Measurements from ENCODE around the gene NCAN.

GRCh38 chr19:19192910-19193423 is 18.8 kb upstream of the NCAN start:
- TF ChIP-seq, protein P1, sequence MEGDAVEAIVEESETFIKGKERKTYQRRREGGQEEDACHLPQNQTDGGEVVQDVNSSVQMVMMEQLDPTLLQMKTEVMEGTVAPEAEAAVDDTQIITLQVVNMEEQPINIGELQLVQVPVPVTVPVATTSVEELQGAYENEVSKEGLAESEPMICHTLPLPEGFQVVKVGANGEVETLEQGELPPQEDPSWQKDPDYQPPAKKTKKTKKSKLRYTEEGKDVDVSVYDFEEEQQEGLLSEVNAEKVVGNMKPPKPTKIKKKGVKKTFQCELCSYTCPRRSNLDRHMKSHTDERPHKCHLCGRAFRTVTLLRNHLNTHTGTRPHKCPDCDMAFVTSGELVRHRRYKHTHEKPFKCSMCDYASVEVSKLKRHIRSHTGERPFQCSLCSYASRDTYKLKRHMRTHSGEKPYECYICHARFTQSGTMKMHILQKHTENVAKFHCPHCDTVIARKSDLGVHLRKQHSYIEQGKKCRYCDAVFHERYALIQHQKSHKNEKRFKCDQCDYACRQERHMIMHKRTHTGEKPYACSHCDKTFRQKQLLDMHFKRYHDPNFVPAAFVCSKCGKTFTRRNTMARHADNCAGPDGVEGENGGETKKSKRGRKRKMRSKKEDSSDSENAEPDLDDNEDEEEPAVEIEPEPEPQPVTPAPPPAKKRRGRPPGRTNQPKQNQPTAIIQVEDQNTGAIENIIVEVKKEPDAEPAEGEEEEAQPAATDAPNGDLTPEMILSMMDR (IDR thresholded peaks at IDR 0.05) = no peak
- TF ChIP-seq TCF7L2 (IDR thresholded peaks at IDR 0.05; ENCODE audit: low read depth, low read length) (no peak), POLR2AphosphoS5 (IDR thresholded peaks at IDR 0.05; ENCODE audit: low read depth, low read length) (no peak), SIN3A (IDR thresholded peaks at IDR 0.05; ENCODE audit: borderline replicate concordance, insufficient read depth, low read depth, low read length) (no peak)
- TF ChIP-seq, protein P2, sequence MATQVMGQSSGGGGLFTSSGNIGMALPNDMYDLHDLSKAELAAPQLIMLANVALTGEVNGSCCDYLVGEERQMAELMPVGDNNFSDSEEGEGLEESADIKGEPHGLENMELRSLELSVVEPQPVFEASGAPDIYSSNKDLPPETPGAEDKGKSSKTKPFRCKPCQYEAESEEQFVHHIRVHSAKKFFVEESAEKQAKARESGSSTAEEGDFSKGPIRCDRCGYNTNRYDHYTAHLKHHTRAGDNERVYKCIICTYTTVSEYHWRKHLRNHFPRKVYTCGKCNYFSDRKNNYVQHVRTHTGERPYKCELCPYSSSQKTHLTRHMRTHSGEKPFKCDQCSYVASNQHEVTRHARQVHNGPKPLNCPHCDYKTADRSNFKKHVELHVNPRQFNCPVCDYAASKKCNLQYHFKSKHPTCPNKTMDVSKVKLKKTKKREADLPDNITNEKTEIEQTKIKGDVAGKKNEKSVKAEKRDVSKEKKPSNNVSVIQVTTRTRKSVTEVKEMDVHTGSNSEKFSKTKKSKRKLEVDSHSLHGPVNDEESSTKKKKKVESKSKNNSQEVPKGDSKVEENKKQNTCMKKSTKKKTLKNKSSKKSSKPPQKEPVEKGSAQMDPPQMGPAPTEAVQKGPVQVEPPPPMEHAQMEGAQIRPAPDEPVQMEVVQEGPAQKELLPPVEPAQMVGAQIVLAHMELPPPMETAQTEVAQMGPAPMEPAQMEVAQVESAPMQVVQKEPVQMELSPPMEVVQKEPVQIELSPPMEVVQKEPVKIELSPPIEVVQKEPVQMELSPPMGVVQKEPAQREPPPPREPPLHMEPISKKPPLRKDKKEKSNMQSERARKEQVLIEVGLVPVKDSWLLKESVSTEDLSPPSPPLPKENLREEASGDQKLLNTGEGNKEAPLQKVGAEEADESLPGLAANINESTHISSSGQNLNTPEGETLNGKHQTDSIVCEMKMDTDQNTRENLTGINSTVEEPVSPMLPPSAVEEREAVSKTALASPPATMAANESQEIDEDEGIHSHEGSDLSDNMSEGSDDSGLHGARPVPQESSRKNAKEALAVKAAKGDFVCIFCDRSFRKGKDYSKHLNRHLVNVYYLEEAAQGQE (IDR thresholded peaks at IDR 0.05; ENCODE audit: insufficient read depth in 1 of 2, low read depth in 2 of 2, low read length in 1 of 2) = no peak
